H1 (cell line): ENCODE results near the gene MED29. TPM values are rescaled to one million over a fixed set of nuclear protein-coding genes. Genes with fewer than 3 reads are reported as not detected.

Source experiments
- BRCA1 ChIP-seq: IDR thresholded peaks from 2 replicates; pipeline ENCODE4 v1.6.1; 2012; ENCODE audit warnings: low read depth, low read length, improper control_type of control experiment
- CHD1 ChIP-seq: IDR thresholded peaks from 2 replicates; pipeline ENCODE4 v1.6.1; 2012; ENCODE audit warnings: low read depth, low read length, improper control_type of control experiment
- CHD7 ChIP-seq: fragments of 300-600 bp; sonication (generic); IDR thresholded peaks from 2 replicates; pipeline ENCODE4 v1.7.1; 2012; ENCODE audit warnings: low read length, moderate library complexity, mild to moderate bottlenecking, inconsistent platforms; ENCODE audit not compliant: insufficient replicate concordance
- GTF2F1 ChIP-seq: IDR thresholded peaks from 2 replicates; pipeline ENCODE4 v1.6.1; 2012; ENCODE audit warnings: low read depth, low read length, improper control_type of control experiment, borderline replicate concordance
- HDAC6 ChIP-seq: IDR thresholded peaks from one replicate; pipeline ENCODE4 v1.7.1; 2012; ENCODE audit warnings: low read depth, mild to moderate bottlenecking, inconsistent platforms, low read length, moderate library complexity
- NANOG ChIP-seq: IDR thresholded peaks from 2 replicates; pipeline ENCODE4 v1.6.1; 2011; ENCODE audit warnings: low read length, low read depth, mild to moderate bottlenecking, inconsistent platforms; ENCODE audit not compliant: insufficient read depth, poor library complexity, severe bottlenecking
- PHF8 ChIP-seq: fragments of 200-600 bp; sonication (generic); conservative IDR thresholded peaks from 2 replicates; pipeline ENCODE4 v1.7.1; 2012; ENCODE audit warnings: low read depth, mild to moderate bottlenecking, inconsistent platforms, low read length, moderate library complexity
- polyA plus RNA-seq, 7 experiments: library from polyadenylated mRNA; depleted of rRNA in 3 of 7; stranded (reverse) in 5 of 7; unstranded in 2 of 7; fragments of >200 nt in 5 of 7; fragments of 200-250 nt in 2 of 7; gene quantifications; 1 replicate in 5 of 7; 2 replicates in 1 of 7; 4 replicates in 1 of 7; pipeline versions ENCODE4 v1.2.1 to v1.2.3, GENCODE V29; 2011 to 2013; ENCODE audit warnings: missing spikeins in 2 of 7, mixed read lengths in 2 of 7
- total RNA-seq: library from RNA; stranded (reverse); fragmentation: NEBNext Ultra II Directional; extraction: Animal tissue kit (Norgen Biotek cat#: 25700); gene quantifications from 2 replicates; pipeline ENCODE4 v1.2.1, GENCODE V29; 2021

The MED29 gene
- total and polyA plus RNA-seq, 2 of the 8 experiments (the other 6 are each of a cell fraction or from before 2014, with no cell fraction given): 31.1 to 52.5 TPM

GRCh38 chr19:39382991-39383828, 8.0 kb upstream of the MED29 start (continued):
- TF ChIP-seq CHD7: no peak
- TF ChIP-seq PHF8: no peak
- no peak for TF ChIP-seq GTF2F1
- TF ChIP-seq CHD1: no peak
- no peak for TF ChIP-seq NANOG
- TF ChIP-seq HDAC6: no peak
- no peak for TF ChIP-seq BRCA1
